Activated CD4-positive, alpha-beta T cell treated with anti-CD3 and anti-CD28 coated beads for 36 hours (primary cell): ENCODE results near the gene OR51B2. TPM values are rescaled to one million over a fixed set of nuclear protein-coding genes. Genes with fewer than 3 reads are reported as not detected.
"Not testable (repeated sequence)": the region's sequence is repeated elsewhere in the genome, so short reads cannot be mapped to it uniquely, and the experiment has no call there.

Source experiments
- ATAC-seq: fragments of 200-7000 bp; cut with Tn5 transposase; one replicate; pipeline ENCODE4 v1.10.0; 2021; ENCODE audit warnings: mild to moderate bottlenecking, moderate library complexity
- CTCF ChIA-PET: fragments of 350-600 bp; sonication (Branson Sonifier 250); formaldehyde crosslinking; loops from one replicate; lab custom pipeline; 2021; ENCODE audit warnings: antibody characterized with exemption; lab: Charles Lee
- POLR2A ChIA-PET: fragments of 350-600 bp; sonication (Branson Sonifier 250); formaldehyde crosslinking; loops from one replicate; lab custom pipeline; 2021; ENCODE audit warnings: antibody characterized with exemption, inconsistent platforms; lab: Charles Lee
- DNase-seq: peaks from one replicate; pipeline ENCODE4 v3.0.0-alpha.2; 2020
- H3K27ac Mint-ChIP-seq: one replicate; pipeline ENCODE4 v1.8.0; 2021; ENCODE audit warnings: mixed read lengths
- H3K27me3 Mint-ChIP-seq: one replicate; pipeline ENCODE4 v1.8.0; 2021; ENCODE audit warnings: mixed read lengths
- H3K36me3 Mint-ChIP-seq: one replicate; pipeline ENCODE4 v1.8.0; 2021; ENCODE audit warnings: low read depth, mixed read lengths
- H3K4me1 Mint-ChIP-seq: one replicate; pipeline ENCODE4 v1.8.0; 2021; ENCODE audit warnings: mixed read lengths
- H3K4me3 Mint-ChIP-seq: one replicate; pipeline ENCODE4 v1.8.0; 2021; ENCODE audit warnings: mild to moderate bottlenecking, moderate library complexity, mixed read lengths
- H3K9me3 Mint-ChIP-seq: one replicate; pipeline ENCODE4 v1.8.0; 2021; ENCODE audit warnings: low read depth, mixed read lengths
- intact Hi-C, 2 experiments: fragments of 100-400 bp; cut with DNase I in 1 of 2; cut with micrococcal nuclease in 1 of 2; formaldehyde crosslinking; loops; one replicate each; pipeline versions ENCODE4 v1.14.2 to v1.15.1; 2022 to 2024; cut with DNase I, micrococcal nuclease
- total RNA-seq, 2 experiments: library from RNA; stranded (reverse); gene quantifications; one replicate each; pipeline ENCODE4 v1.2.3, GENCODE V29; 2021

The OR51B2 gene
- total RNA-seq, 2 experiments from 2014 or later: not detected

DNA sequence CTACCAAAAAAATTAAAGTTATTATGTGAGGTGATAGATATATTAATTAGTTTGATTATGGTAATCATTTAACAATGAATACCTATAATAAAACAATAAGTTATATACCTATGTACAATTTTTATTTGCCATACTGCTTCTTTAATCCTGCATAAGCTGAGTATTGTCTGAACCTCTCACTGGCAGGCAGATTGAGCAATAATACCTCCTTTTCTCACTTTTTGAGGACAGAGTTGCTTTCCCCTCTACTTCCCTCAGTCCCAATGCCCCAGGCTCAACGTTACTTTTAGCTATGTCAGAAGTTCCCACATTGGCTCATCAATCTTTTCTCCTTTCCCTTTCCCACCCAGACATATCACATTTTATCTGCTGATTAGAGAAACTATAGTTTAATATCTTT is 25.5 kb upstream of the OR51B2 start:
- Mint-ChIP-seq H3K27ac (no peak overlapping the region), H3K36me3 (no peaks in the 10 kb centered on the region), H3K4me3 (no peak overlapping the region), H3K27me3 (peaks cover 9% of the 10 kb centered on the region), H3K9me3 (no peaks in the 10 kb centered on the region), H3K4me1 (no peaks in the 10 kb centered on the region)
- ATAC-seq (no peak), DNase-seq (no peak)
- ChIA-PET CTCF (no interaction called here), POLR2A (no interaction called here)
- intact Hi-C loops: no loop called here

DNA sequence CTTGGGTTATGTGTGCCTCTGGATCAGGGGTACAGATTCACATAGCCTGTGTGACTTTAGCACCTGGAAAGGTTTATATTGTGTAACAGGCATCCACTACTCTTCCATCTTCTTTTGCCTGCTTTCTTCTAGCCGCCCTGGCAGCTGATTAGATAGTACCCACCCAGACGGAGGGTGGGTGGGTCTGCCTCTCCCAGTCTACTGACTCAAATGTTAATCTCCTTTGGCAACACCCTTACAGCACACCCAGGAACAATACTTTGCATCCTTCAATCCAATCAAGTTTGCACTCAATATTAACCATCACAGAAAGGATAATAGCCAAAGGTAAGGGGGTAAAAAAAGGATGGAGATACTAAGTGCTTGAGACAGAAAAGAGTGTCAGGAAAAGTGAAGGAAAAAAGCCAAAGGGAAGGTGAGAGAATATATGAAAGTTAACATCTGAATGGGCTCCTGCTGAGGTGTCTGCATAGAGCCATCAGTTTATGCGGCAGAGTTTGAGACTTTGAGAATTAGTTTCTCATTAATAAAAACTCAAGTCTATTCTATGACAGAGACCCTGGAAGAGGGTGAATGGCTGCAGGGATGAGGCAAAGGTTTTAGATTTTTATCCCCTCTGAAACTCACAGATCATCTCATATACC is 24.6 kb upstream of the OR51B2 start:
- intact Hi-C loops: no loop called here
- POLR2A ChIA-PET: no interaction called here
- no peaks in the 10 kb centered on the region for H3K9me3 Mint-ChIP-seq
- no peak for DNase-seq
- CTCF ChIA-PET: no interaction called here
- no peaks in the 10 kb centered on the region for H3K4me1 Mint-ChIP-seq
- no peak overlapping the region for H3K27ac Mint-ChIP-seq
- peaks cover 9% of the 10 kb centered on the region for H3K27me3 Mint-ChIP-seq
- H3K36me3 Mint-ChIP-seq: no peaks in the 10 kb centered on the region
- ATAC-seq: no peak
- H3K4me3 Mint-ChIP-seq: no peak overlapping the region

DNA sequence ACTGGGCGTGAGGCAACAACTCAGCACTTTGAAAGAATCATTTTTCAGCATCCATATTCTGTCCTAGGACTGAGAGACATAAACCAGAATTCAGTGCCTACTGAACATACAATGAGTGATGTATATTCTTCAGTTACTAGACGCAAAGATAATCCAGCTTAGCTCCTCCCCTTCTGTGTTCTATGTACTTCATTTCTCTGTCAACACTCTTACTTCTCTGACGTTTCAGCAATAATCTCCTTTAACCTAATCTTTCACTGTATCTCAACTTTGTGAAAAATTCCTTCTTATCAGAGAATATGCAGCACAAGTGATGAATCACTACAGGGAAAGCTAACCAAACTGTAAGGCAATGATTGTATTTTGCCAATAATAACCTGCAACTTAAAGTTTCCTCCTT is 21.7 kb upstream of the OR51B2 start:
- no peak for ATAC-seq
- H3K27me3 Mint-ChIP-seq: peaks cover 9% of the 10 kb centered on the region
- no peak for DNase-seq
- POLR2A ChIA-PET: no interaction called here
- intact Hi-C loops: no loop called here
- CTCF ChIA-PET: no interaction called here
- H3K36me3 Mint-ChIP-seq: no peaks in the 10 kb centered on the region
- no peaks in the 10 kb centered on the region for H3K4me1 Mint-ChIP-seq
- H3K27ac Mint-ChIP-seq: no peak overlapping the region
- H3K4me3 Mint-ChIP-seq: no peak overlapping the region
- H3K9me3 Mint-ChIP-seq: no peaks in the 10 kb centered on the region

DNA sequence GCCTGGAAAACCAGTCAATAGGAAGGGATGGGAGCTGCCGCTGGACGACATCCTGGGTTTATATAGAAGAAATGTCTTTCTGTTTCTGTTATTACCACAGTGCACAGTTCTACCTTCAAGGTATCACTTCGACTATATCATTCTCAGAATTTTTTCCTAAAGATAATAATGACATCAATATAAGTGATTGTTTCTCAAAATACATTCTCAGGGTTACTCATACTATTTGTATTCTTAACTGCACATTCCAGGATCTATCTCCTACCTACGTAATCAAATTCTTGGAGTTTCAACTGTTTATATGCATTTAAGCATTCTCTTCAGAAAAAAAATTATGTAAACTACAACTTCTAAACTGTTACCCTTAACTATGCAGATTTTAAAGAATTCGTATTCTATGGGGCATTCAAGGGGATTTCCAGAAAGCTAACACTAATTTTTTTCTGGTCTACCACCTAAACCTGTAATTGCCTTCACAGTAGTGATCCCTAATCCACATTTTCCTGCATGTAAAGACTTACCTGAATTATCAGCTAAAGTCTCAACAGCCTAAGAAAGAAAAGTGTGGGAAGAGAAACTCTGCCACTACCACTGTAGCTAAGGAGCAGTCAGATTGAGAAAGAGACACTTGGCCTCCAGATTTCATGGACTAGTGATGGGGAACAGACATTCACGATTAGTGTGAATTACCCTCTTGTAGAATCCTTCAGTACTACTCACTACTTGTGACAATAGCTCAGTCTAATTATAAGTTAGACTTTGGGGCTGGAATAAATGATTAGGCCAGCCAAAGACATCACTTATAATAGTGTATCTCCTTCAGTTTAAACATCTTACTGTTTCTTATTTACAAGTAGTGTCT is 19.6 kb upstream of the OR51B2 start, which contains the start of gene OR51B5:
OR51B5 (minus strand) TSS at position 51 of the 862 bp plus-strand sequence; CDS start at position 51, 0 bp downstream.
- POLR2A ChIA-PET: no interaction called here
- H3K4me1 Mint-ChIP-seq: no peaks in the 10 kb centered on the region
- DNase-seq (no peak), ATAC-seq (no peak)
- no peaks in the 10 kb centered on the region for H3K9me3 Mint-ChIP-seq
- no peak within 1 kb of the TSS for H3K4me3 Mint-ChIP-seq
- no peak within 1 kb of the TSS for H3K27ac Mint-ChIP-seq
- H3K27me3 Mint-ChIP-seq: peaks cover 13% of the 10 kb centered on the region
- CTCF ChIA-PET: no interaction called here
- no peaks in the 10 kb centered on the region for H3K36me3 Mint-ChIP-seq
- intact Hi-C loops: no loop called here

DNA sequence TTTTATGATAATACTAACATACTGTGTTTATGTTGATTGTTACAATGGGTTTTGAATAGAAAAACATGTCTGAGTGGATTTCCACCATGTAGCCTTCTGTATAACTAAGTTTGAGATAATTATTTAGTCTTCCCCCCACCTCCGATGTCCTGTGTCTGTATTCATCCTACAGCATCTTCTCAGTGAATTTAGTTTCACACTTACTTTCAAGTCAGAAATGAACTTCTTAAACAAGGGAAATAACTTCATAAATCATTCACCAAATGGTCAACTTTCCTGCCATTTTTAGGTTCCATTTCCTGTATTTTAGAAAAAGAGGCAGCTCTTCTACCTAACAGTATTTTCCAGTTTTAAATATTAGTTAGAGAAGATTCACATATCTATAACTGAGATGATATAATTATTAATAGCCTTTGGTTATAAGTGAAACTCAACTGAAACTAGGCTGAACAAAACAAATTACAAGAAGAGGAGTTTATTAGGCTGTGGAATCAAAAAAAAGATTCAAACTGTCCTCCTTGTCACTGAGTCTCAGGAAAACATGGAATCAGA is 15.8 kb upstream of the OR51B2 start:
- H3K27me3 Mint-ChIP-seq: peaks cover 11% of the 10 kb centered on the region
- POLR2A ChIA-PET: no interaction called here

DNA sequence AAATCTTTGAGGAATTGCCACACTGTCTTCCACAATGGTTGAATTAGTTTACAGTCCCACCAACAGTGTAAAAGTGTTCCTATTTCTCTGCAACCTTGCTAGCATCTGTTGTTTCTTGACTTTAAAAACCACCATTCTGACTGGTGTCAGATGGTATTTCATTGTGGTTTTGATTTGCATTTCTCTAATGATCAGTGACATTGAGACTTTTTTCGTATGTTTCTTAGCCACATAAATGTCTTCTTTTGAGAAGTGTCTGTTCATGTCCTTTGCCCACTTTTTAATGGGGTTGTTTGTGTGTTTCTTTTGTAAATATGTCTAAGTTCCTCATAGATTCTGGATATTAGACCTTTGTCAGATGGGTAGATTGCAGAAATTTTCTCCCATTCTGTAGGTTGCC is 13.2 kb upstream of the OR51B2 start:
- H3K27me3 Mint-ChIP-seq: peaks cover 11% of the 10 kb centered on the region
- DNase-seq, POLR2A ChIA-PET, ATAC-seq, H3K9me3 Mint-ChIP-seq, intact Hi-C loops, H3K4me1 Mint-ChIP-seq, H3K4me3 Mint-ChIP-seq, H3K36me3 Mint-ChIP-seq, CTCF ChIA-PET, H3K27ac Mint-ChIP-seq: not testable (repeated sequence)

More for the DNA sequence above, 15.8 kb upstream of the OR51B2 start:
- Mint-ChIP-seq H3K27ac (no peak overlapping the region), H3K36me3 (no peaks in the 10 kb centered on the region), H3K4me1 (no peaks in the 10 kb centered on the region), H3K4me3 (no peak overlapping the region), H3K9me3 (no peaks in the 10 kb centered on the region)
- CTCF ChIA-PET: no interaction called here
- DNase-seq (no peak), ATAC-seq (no peak)
- intact Hi-C loops: no loop called here

DNA sequence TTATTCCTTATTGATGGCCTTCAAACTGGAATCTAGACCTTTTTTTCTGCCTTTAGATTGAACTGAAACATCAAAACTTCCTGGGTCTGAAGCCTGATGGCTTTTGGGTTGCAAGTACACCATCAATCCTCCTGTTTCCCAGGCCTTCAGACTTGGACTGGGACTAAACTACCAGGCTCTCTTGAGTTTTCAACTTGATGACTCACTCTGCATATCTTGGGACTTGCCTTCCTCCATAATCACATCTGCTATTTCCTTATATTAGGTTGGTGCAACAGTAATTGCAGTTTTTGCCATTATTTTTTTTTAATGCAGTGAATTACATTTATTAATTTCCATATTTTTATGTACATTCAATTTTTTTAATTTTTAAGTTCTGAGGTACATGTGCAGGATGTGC is 12.2 kb upstream of the OR51B2 start:
- H3K4me1 Mint-ChIP-seq: no peaks in the 10 kb centered on the region
- DNase-seq: no peak
- intact Hi-C loops: no loop called here
- H3K27ac Mint-ChIP-seq: no peak overlapping the region
- ChIA-PET POLR2A (no interaction called here), CTCF (no interaction called here)
- ATAC-seq: no peak
- H3K27me3 Mint-ChIP-seq: peaks cover 11% of the 10 kb centered on the region
- H3K9me3 Mint-ChIP-seq: no peaks in the 10 kb centered on the region
- no peak overlapping the region for H3K4me3 Mint-ChIP-seq
- no peaks in the 10 kb centered on the region for H3K36me3 Mint-ChIP-seq

DNA sequence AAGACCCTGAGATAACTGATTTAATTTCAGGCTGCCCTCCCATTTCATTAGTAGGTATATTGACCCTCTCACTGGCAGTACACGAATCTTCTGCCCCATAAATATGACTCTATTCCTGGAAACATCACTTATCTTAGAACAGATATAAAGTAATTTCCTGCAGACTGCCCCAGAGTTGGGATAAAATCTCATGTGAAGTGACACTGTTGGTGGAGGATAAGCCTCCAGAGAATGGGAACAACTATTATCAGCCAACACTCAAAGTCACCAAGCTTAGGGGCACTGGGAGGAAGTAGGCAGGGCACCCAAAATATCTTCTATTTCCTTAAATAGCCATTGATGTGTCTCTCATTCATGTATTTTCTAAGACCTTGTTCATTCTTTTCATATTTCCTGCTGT is 11.1 kb upstream of the OR51B2 start:
- ATAC-seq: no peak
- Mint-ChIP-seq H3K9me3 (no peaks in the 10 kb centered on the region), H3K27ac (no peak overlapping the region), H3K27me3 (peaks cover 6% of the 10 kb centered on the region), H3K36me3 (no peaks in the 10 kb centered on the region), H3K4me1 (no peaks in the 10 kb centered on the region), H3K4me3 (no peak overlapping the region)
- DNase-seq: no peak
- intact Hi-C loops: no loop called here
- CTCF ChIA-PET: no interaction called here
- POLR2A ChIA-PET: no interaction called here

DNA sequence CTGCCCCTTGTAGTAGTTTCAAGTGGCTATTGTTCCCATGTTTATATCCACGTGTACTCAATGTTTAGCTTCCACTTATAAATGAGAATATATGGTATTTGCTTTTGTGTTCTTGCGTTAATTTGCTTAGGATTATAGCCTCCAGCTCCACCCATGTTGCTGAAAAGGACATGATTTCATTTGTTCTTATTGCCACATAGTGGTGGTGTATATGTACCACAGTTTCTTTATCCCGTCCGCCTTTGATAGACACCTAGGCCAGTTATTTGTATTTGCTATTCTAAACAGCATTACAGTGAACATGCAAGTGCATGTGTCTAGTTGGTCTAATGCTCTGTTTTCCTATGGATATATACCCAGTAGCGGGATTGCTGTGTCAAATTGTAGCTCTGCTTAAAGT is 6.8 kb downstream of the OR51B2 start:
- Mint-ChIP-seq H3K36me3 (no peaks in the 10 kb centered on the region), H3K4me3 (no peak overlapping the region), H3K4me1 (no peaks in the 10 kb centered on the region), H3K27ac (no peak overlapping the region), H3K27me3 (peaks cover 2% of the 10 kb centered on the region), H3K9me3 (peaks cover 1% of the 10 kb centered on the region)
- POLR2A ChIA-PET: interaction anchor here (0.6 kb wide), 1 partner anchor 119 kb away, joined by 5 read pairs; no protein-coding TSS in a partner anchor
- ATAC-seq (no peak), DNase-seq (no peak)
- CTCF ChIA-PET: no interaction called here
- intact Hi-C loops: no loop called here

DNA sequence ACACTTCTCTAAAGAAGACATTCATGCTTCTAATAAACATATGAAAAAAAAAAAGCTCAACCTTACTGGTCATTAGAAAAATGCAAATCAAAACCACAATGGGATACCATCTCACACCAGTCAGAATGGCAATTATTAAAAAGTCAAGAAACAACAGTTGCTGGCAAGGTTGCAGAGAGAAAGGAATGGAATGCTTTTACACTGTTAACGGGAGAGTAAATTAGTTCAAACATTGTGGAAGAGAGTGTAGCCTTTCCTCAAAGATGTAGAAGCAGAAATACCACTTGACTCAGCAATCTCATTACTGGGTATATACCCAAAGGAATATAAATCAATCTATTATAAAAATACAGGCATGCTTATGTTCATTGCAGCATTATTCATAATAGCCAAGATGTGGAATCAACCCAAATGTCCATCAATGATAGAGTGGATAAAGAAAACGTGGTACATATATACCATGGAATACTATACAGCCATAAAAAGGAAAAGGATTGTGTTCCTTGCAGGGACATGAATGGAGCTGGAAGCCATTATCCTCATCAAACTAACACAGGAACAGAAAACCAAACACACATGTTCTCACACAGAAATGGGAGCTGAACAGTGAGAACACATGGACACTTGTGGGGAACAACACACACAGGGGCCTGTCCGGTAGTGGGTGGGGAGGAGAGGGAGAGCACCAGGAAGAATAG is 10.6 kb downstream of the OR51B2 start:
- DNase-seq, ATAC-seq, POLR2A ChIA-PET, H3K36me3 Mint-ChIP-seq, CTCF ChIA-PET, H3K4me1 Mint-ChIP-seq, intact Hi-C loops, H3K4me3 Mint-ChIP-seq, H3K27ac Mint-ChIP-seq, H3K27me3 Mint-ChIP-seq, H3K9me3 Mint-ChIP-seq: not testable (repeated sequence)

DNA sequence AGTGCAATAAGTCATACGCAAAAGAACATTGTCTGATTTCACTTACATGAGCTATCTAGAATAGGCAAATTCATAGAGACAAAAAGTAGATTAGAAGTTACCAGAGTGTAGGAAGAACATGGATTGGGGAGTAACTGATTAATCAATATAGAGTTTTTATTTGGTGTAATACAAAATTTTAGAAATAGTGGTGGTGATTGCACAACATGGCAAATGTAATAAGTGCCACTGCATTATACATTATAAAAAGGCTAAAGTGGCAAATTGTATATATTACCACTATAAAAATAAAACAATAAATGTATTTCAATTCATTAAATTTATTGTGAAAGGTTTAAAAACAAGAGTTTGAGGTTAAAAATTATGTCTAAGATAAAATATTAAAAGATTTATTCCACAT is 13.7 kb downstream of the OR51B2 start:
- no peak for ATAC-seq
- H3K4me3 Mint-ChIP-seq: no peak overlapping the region
- no peaks in the 10 kb centered on the region for H3K4me1 Mint-ChIP-seq
- H3K9me3 Mint-ChIP-seq: no peaks in the 10 kb centered on the region
- intact Hi-C loops: no loop called here
- DNase-seq: no peak
- ChIA-PET POLR2A (no interaction called here), CTCF (no interaction called here)
- no peak overlapping the region for H3K27ac Mint-ChIP-seq
- H3K36me3 Mint-ChIP-seq: no peaks in the 10 kb centered on the region
- peaks cover 5% of the 10 kb centered on the region for H3K27me3 Mint-ChIP-seq
